Measurements from ENCODE around the gene RPTN. TPM values are rescaled to one million over a fixed set of nuclear protein-coding genes. Genes with fewer than 3 reads are reported as not detected.

Gene RPTN
- total RNA-seq, 6 experiments from 2014 or later = not detected

DNA sequence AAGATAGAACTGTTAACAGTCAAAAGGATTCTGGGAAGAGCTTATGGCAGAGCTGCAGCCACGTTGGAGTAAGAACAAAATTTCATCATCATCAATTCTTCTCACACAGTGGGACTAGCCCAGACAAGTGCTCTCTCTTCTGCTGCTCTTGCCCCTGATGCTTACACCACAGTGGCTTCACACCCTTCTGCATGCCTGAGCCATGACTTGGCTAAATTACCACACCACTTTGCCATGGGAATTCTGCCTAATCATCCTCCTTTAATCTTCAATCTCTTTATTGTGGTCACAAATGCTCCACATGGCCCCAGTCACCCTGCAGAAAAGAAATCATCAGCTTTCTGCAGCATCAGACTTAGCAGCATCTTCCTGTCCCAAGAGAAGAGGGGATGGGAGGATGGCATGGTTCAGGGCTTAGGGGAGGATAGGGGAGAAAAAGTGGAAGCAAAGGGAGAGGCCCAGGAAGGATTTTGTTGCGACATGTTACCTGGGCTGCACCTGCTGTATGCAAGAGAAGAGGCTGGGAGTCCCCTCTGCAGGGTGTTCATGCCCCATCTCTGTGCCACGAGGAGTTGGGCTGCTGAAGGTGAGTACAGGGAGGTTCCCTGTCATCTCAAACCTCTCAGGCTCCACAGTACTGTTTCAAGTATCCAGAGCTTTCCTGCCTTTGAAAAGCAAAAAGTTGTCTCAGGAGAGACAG is 9.0 kb upstream of the RPTN start:
- Histone ChIP-seq H3K4me3 (no peak overlapping the region), H3K36me3 (no peaks in the 10 kb centered on the region), H3K4me1 (no peaks in the 10 kb centered on the region), H3K27me3 (no peaks in the 10 kb centered on the region), H3K27ac (no peak overlapping the region), H3K9me3 (no peaks in the 10 kb centered on the region)
- intact Hi-C loops (cut with DNase I) = no loop called here
- WGBS (ENCODE audit: insufficient coverage, low coverage, low lambda C conversion rate, missing lambda C conversion rate) = 40% methylated on average over 1 of the region's 3 CpGs
- TF ChIP-seq, protein P1, sequence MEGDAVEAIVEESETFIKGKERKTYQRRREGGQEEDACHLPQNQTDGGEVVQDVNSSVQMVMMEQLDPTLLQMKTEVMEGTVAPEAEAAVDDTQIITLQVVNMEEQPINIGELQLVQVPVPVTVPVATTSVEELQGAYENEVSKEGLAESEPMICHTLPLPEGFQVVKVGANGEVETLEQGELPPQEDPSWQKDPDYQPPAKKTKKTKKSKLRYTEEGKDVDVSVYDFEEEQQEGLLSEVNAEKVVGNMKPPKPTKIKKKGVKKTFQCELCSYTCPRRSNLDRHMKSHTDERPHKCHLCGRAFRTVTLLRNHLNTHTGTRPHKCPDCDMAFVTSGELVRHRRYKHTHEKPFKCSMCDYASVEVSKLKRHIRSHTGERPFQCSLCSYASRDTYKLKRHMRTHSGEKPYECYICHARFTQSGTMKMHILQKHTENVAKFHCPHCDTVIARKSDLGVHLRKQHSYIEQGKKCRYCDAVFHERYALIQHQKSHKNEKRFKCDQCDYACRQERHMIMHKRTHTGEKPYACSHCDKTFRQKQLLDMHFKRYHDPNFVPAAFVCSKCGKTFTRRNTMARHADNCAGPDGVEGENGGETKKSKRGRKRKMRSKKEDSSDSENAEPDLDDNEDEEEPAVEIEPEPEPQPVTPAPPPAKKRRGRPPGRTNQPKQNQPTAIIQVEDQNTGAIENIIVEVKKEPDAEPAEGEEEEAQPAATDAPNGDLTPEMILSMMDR (IDR thresholded peaks at IDR 0.05) = no peak
- TF ChIP-seq POLR2A (IDR thresholded peaks at IDR 0.05) = no peak
- no peak for DNase-seq
- ATAC-seq = no peak

GRCh38 chr1:152166966-152167365 is 7.9 kb upstream of the RPTN start:
- H3K27ac ChIP-seq = no peak overlapping the region
- no peak overlapping the region for H3K4me3 ChIP-seq
- TF ChIP-seq, protein P1 (IDR thresholded peaks at IDR 0.05) = no peak
- no peak for TF ChIP-seq POLR2A (IDR thresholded peaks at IDR 0.05)
- DNase-seq = no peak
- H3K4me1 ChIP-seq = no peaks in the 10 kb centered on the region
- H3K27me3 ChIP-seq = no peaks in the 10 kb centered on the region
- intact Hi-C loops (cut with DNase I) = no loop called here
- H3K36me3 ChIP-seq = no peaks in the 10 kb centered on the region
- WGBS (ENCODE audit: insufficient coverage, low coverage, low lambda C conversion rate, missing lambda C conversion rate) = 20% methylated on average over 1 of the region's 1 CpG
- H3K9me3 ChIP-seq = no peaks in the 10 kb centered on the region
- ATAC-seq = no peak

- no peak overlapping the region for H3K27ac ChIP-seq
- no peaks in the 10 kb centered on the region for H3K36me3 ChIP-seq
- no peaks in the 10 kb centered on the region for H3K9me3 ChIP-seq
- no peak for TF ChIP-seq POLR2A (IDR thresholded peaks at IDR 0.05)
- TF ChIP-seq, protein P1 (IDR thresholded peaks at IDR 0.05) = no peak
- H3K4me1 ChIP-seq = no peaks in the 10 kb centered on the region
- 62% methylated on average over 4 of the region's 4 CpGs for WGBS (ENCODE audit: insufficient coverage, low coverage, low lambda C conversion rate, missing lambda C conversion rate)
- DNase-seq (no peak), ATAC-seq (peak in 1 of 4 donors; percentile 29)
- H3K27me3 ChIP-seq = no peaks in the 10 kb centered on the region
- intact Hi-C loops (cut with DNase I) = no loop called here
- H3K4me3 ChIP-seq = no peak overlapping the region
These were observed 6.5 kb upstream of the RPTN start for GRCh38 chr1:152165286-152166077.

DNA sequence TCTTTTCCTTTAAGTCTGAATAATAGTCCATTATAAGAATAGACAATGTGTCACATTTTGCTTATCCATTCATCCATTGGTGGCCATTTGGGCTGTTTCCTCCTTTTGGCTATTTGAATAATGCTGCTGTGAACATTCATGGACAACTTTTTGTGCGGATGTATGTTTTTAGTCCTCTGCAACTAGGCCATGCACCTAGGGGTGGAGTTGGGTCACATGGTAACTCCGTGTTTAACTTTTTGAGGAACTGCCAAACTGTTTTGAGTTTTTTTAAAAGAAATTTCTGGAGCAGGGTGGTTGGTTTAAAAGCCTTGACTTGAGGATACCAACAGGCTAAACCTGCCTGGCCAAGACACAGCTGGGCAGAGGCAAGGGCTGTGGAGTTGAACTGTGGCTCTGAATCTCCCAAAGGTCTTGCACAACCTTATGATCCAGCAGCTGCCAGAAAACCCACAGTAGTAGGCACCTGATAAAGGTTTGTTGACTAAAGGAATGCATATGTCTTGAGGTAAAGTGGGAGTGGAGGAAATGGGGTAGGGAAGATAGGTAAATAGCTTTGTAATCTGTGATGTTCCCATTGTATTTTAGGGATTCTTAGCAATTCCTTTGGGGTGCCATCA is 5.6 kb upstream of the RPTN start:
- Histone ChIP-seq H3K27ac (no peak overlapping the region), H3K9me3 (no peaks in the 10 kb centered on the region), H3K4me3 (no peak overlapping the region), H3K4me1 (no peaks in the 10 kb centered on the region), H3K27me3 (no peaks in the 10 kb centered on the region), H3K36me3 (no peaks in the 10 kb centered on the region)
- TF ChIP-seq POLR2A (IDR thresholded peaks at IDR 0.05) = no peak
- TF ChIP-seq, protein P1 (IDR thresholded peaks at IDR 0.05) = no peak
- intact Hi-C loops (cut with DNase I) = no loop called here
- whole genome bisulfite sequencing (ENCODE audit: insufficient coverage, low coverage, low lambda C conversion rate, missing lambda C conversion rate) = 44% methylated on average over 2 of the region's 2 CpGs
- ATAC-seq (peak in 1 of 4 donors; percentile 56), DNase-seq (no peak)

Data from right lobe of liver (tissue), 6 donors.